Endothelial cell of umbilical vein (primary cell): ENCODE results near the gene NBEA.

Experiments
- EZH2 ChIP-seq: IDR thresholded peaks from 2 replicates; pipeline ENCODE4 v1.6.1; 2012; ENCODE audit warnings: borderline replicate concordance, low read depth, mild to moderate bottlenecking, moderate library complexity, low read length, inconsistent platforms; ENCODE audit not compliant: severe bottlenecking
- GATA2 ChIP-seq: IDR thresholded peaks from 2 replicates; pipeline ENCODE4 v1.7.0; 2011; ENCODE audit warnings: low read depth, mild to moderate bottlenecking, moderate library complexity, mixed read lengths, low read length; ENCODE audit not compliant: insufficient read length, insufficient read depth
- JUN ChIP-seq: IDR thresholded peaks from 2 replicates; pipeline ENCODE4 v1.6.1; 2011; ENCODE audit warnings: borderline replicate concordance, low read depth; ENCODE audit not compliant: insufficient read length, insufficient read depth
- MAX ChIP-seq: IDR thresholded peaks from 2 replicates; pipeline ENCODE4 v1.6.1; 2011; ENCODE audit not compliant: insufficient read depth, insufficient read length
- MYC ChIP-seq: IDR thresholded peaks from one replicate; pipeline ENCODE4 v1.6.1; 2011; ENCODE audit warnings: mild to moderate bottlenecking, low read depth, low read length
- POLR2A ChIP-seq: IDR thresholded peaks from 2 replicates; pipeline ENCODE4 v1.6.1; 2012; ENCODE audit warnings: low read depth, mild to moderate bottlenecking, control low read depth, low read length
- POLR2AphosphoS5 ChIP-seq: IDR thresholded peaks from 2 replicates; pipeline ENCODE4 v1.6.1; 2012; ENCODE audit warnings: low read depth, mild to moderate bottlenecking, control low read depth, low read length, moderate library complexity; ENCODE audit not compliant: insufficient read depth
- TF ChIP-seq, protein P1 (sequence below), 2 donors: IDR thresholded peaks; 1 replicate in 1 of 2; 2 replicates in 1 of 2; pipeline ENCODE4 v1.5.1; 2011; ENCODE audit warnings: low read length in 2 of 2, mild to moderate bottlenecking in 2 of 2, moderate library complexity in 2 of 2, control low read depth in 1 of 2, inconsistent platforms in 1 of 2, low read depth in 1 of 2; ENCODE audit not compliant: insufficient read depth in 1 of 2; ENCODE audit errors: extremely low read depth in 1 of 2

- TF ChIP-seq MYC, result no peak
- TF ChIP-seq GATA2, result no peak
- TF ChIP-seq EZH2, result no peak
- TF ChIP-seq, protein P1, sequence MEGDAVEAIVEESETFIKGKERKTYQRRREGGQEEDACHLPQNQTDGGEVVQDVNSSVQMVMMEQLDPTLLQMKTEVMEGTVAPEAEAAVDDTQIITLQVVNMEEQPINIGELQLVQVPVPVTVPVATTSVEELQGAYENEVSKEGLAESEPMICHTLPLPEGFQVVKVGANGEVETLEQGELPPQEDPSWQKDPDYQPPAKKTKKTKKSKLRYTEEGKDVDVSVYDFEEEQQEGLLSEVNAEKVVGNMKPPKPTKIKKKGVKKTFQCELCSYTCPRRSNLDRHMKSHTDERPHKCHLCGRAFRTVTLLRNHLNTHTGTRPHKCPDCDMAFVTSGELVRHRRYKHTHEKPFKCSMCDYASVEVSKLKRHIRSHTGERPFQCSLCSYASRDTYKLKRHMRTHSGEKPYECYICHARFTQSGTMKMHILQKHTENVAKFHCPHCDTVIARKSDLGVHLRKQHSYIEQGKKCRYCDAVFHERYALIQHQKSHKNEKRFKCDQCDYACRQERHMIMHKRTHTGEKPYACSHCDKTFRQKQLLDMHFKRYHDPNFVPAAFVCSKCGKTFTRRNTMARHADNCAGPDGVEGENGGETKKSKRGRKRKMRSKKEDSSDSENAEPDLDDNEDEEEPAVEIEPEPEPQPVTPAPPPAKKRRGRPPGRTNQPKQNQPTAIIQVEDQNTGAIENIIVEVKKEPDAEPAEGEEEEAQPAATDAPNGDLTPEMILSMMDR (IDR thresholded peaks at IDR 0.05; ENCODE audit: extremely low read depth in 1 of 2, insufficient read depth in 1 of 2, low read depth in 1 of 2, low read length in 2 of 2), result no peak
- no peak for TF ChIP-seq POLR2A
- no peak for TF ChIP-seq POLR2AphosphoS5
- TF ChIP-seq MAX, result no peak
- no peak for TF ChIP-seq JUN
Measured at GRCh38 chr13:34926508-34926907, 15.6 kb upstream of the NBEA start.
